ENCODE measurements around the gene DHODH.
"Not testable (repeated sequence)": the region's sequence is repeated elsewhere in the genome, so short reads cannot be mapped to it uniquely, and the experiment has no call there.

DNA sequence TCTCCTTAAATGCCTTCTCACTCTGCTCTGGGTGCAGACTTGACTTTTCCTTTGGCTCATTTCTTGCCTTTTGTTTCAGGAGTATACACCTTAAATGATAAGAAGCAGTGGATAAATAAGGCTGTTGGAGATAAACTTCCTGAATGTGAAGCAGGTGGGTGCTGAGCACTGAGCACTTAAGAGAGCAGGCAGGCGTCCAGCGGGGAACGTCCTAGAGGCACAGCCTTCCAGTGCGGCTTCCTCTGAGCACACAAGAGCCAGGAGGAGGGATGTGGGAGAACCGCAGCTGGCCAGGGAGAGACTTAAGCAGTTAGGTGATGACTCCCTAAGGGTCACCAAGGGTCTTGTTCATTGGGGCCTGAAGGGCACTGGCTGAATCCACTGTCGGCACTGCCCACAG lies 48.8 kb downstream of the DHODH start:
- TF ChIP-seq SP1 (IDR thresholded peaks at IDR 0.05); TARDBP (IDR thresholded peaks at IDR 0.05); ELF4 (IDR thresholded peaks at IDR 0.05); NFRKB (IDR thresholded peaks at IDR 0.05); FOXM1 (IDR thresholded peaks at IDR 0.05; ENCODE audit: borderline replicate concordance); FOXA1 (IDR thresholded peaks at IDR 0.05); SUZ12 (IDR thresholded peaks at IDR 0.05); FOXK2 (IDR thresholded peaks at IDR 0.05); LEF1 (IDR thresholded peaks at IDR 0.05; ENCODE audit: borderline replicate concordance); BHLHE40 (IDR thresholded peaks at IDR 0.05; ENCODE audit: borderline replicate concordance); PKNOX1 (IDR thresholded peaks at IDR 0.05); HDGF (IDR thresholded peaks at IDR 0.05; ENCODE audit: borderline replicate concordance): not testable (repeated sequence)

All from HEK293T (cell line).